PC-3 (cell line): ENCODE measurements around the gene RPS19BP1. TPM values are rescaled to one million over a fixed set of nuclear protein-coding genes. Genes with fewer than 3 reads are reported as not detected.

Experiments
- ATAC-seq: fragments of 200-7000 bp; cut with Tn5 transposase; 2 replicates; pipeline ENCODE4 v1.9.1; 2020; ENCODE audit warnings: mild to moderate bottlenecking, moderate library complexity
- BruUV-seq: library from RNA; stranded (reverse); fragments of 400-500 nt; replicated peaks from 2 replicates; lab custom pipeline; 2021; lab: Mats Ljungman, UMichigan
- CTCF ChIA-PET: fragments of 300-600 bp; sonication (Branson Sonifier 250); formaldehyde crosslinking; loops from one replicate; lab custom pipeline; 2022; ENCODE audit warnings: antibody characterized with exemption; lab: Charles Lee
- POLR2A ChIA-PET: fragments of 300-600 bp; sonication (Branson Sonifier 250); formaldehyde crosslinking; loops from one replicate; lab custom pipeline; 2022; ENCODE audit warnings: antibody characterized with exemption; ENCODE audit not compliant: unreplicated experiment; lab: Charles Lee
- DNase-seq: peaks from one replicate; pipeline ENCODE4 v3.0.0-alpha.2; 2015
- H2AFZ ChIP-seq: fragments of 300-600 bp; sonication (generic); 2 replicates; pipeline ENCODE4 v1.6.0; 2016; ENCODE audit warnings: antibody characterized with exemption, low read length
- H3F3A ChIP-seq: fragments of 300-600 bp; sonication (generic); one replicate; pipeline ENCODE4 v1.6.0; 2017; ENCODE audit warnings: antibody characterized with exemption, low read length, control low read depth, mild to moderate bottlenecking; ENCODE audit not compliant: unreplicated experiment
- H3K27ac ChIP-seq: fragments of 300-600 bp; sonication (generic); 2 replicates; pipeline ENCODE4 v1.5.1; 2016; ENCODE audit warnings: mild to moderate bottlenecking, low read length
- H3K27me3 ChIP-seq: fragments of 300-600 bp; sonication (generic); 2 replicates; pipeline ENCODE4 v1.6.1; 2016; ENCODE audit warnings: low read length, mixed read lengths
- H3K36me3 ChIP-seq: fragments of 300-600 bp; sonication (generic); 2 replicates; pipeline ENCODE4 v1.6.1; 2016; ENCODE audit warnings: low read depth, mixed run types, low read length, mixed read lengths
- H3K4me1 ChIP-seq: fragments of 300-600 bp; sonication (generic); 2 replicates; pipeline ENCODE4 v1.5.1; 2016; ENCODE audit warnings: low read length; ENCODE audit not compliant: insufficient read depth
- H3K4me2 ChIP-seq: fragments of 300-600 bp; sonication (generic); 2 replicates; pipeline ENCODE4 v1.6.0; 2016; ENCODE audit warnings: low read length
- H3K4me3 ChIP-seq: fragments of 300-600 bp; sonication (generic); 2 replicates; pipeline ENCODE4 v1.5.1; 2016; ENCODE audit warnings: mild to moderate bottlenecking, low read length, mixed read lengths
- H3K79me2 ChIP-seq: fragments of 300-600 bp; sonication (generic); 2 replicates; pipeline ENCODE4 v1.6.1; 2017; ENCODE audit warnings: low read length, mixed read lengths
- H3K9ac ChIP-seq: fragments of 300-600 bp; sonication (generic); 2 replicates; pipeline ENCODE4 v1.6.0; 2016; ENCODE audit warnings: mild to moderate bottlenecking, low read length
- H3K9me2 ChIP-seq: fragments of 300-600 bp; sonication (generic); replicated peaks from 2 replicates; pipeline ENCODE4 v1.6.1; 2016; ENCODE audit warnings: mixed run types, low read length, mixed read lengths
- H3K9me3 ChIP-seq: fragments of 300-600 bp; sonication (generic); 2 replicates; pipeline ENCODE4 v1.6.1; 2016; ENCODE audit warnings: low read length, mixed read lengths
- H4K20me1 ChIP-seq: fragments of 300-600 bp; sonication (generic); 2 replicates; pipeline ENCODE4 v1.6.1; 2016; ENCODE audit warnings: low read length, mixed read lengths
- EZH2 ChIP-seq: fragments of 300-600 bp; sonication (generic); IDR thresholded peaks from one replicate; pipeline ENCODE4 v1.6.1; 2017; ENCODE audit warnings: antibody characterized with exemption, mild to moderate bottlenecking, low read length; ENCODE audit not compliant: unreplicated experiment
- EZH2phosphoT487 ChIP-seq: fragments of 300-600 bp; sonication (generic); IDR thresholded peaks from 2 replicates; pipeline ENCODE4 v1.6.1; 2018; ENCODE audit warnings: mild to moderate bottlenecking, antibody characterized with exemption, low read length, borderline replicate concordance
- intact Hi-C: fragments of 100-400 bp; cut with micrococcal nuclease; formaldehyde crosslinking; loops from 2 replicates; pipeline ENCODE4 v1.9.0; 2023
- total RNA-seq: library from RNA; depleted of rRNA; stranded (reverse); fragments of >200 nt; gene quantifications from 2 replicates; pipeline ENCODE4 v1.2.3, GENCODE V29; 2014
- TF ChIP-seq, protein P1 (sequence below): fragments of 300-600 bp; sonication (generic); conservative IDR thresholded peaks from 2 replicates; pipeline ENCODE4 v1.5.1; 2017; ENCODE audit warnings: antibody characterized with exemption, low read depth, mild to moderate bottlenecking, low read length

RPS19BP1 gene
- total RNA-seq, 1 experiment from 2014 or later, result 253 TPM

DNA sequence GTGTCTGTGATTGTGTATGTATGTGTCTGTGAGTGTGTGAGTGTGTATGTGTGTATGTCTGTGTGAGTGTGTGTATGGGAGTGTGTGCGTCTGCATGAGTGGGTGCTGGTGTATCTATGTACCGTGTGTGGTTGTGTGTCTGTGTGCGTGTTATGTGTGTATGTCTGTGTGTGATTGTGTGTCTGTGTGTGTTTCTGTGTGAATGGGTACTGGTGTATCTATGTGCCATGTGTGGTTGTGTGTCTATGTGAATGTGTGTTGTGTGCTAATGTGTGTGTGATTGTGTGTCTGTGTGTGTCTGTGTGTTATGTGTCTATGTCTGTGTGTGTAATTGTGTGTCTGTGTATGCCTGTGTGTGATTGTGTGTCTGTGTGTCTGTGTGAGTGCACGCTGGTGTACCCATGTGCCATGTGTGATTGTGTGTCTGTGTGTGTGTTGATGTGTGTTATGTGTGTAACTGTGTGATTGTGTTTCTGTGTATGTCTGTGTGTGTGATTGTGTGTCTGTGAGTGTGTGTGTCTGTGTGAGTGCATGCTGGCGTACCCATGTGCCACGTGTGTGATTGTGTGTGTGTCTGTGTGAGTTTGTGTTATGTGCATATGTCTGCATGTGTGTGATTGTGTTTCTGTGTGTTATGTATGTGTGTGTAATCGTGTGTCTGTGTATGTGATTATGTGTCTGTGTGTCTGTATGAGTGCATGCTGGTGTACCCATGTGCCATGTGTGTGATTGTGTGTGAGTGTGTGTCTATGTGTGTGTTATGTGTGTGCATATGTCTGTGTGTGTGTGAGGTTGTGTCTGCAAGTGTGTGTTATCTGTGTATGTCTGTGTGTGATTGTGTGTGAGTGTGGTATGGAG lies 31.3 kb upstream of the RPS19BP1 start:
- Histone ChIP-seq H2AFZ (no peak overlapping the region), H3K27ac (no peak overlapping the region), H3K36me3 (no peaks in the 10 kb centered on the region), H3K79me2 (no peaks in the 10 kb centered on the region), H3K4me2 (no peak overlapping the region), H3K9me2 (no peaks in the 10 kb centered on the region), H4K20me1 (no peaks in the 10 kb centered on the region), H3K4me1 (peaks cover 7% of the 10 kb centered on the region; the same call in 1 of the 2 replicates), H3K27me3 (no peaks in the 10 kb centered on the region), H3F3A (no peaks in the 10 kb centered on the region), H3K9ac (no peak overlapping the region), H3K4me3 (no peak overlapping the region), H3K9me3 (no peaks in the 10 kb centered on the region)
- DNase-seq (no peak), ATAC-seq (no peak)
- TF ChIP-seq, protein P1, sequence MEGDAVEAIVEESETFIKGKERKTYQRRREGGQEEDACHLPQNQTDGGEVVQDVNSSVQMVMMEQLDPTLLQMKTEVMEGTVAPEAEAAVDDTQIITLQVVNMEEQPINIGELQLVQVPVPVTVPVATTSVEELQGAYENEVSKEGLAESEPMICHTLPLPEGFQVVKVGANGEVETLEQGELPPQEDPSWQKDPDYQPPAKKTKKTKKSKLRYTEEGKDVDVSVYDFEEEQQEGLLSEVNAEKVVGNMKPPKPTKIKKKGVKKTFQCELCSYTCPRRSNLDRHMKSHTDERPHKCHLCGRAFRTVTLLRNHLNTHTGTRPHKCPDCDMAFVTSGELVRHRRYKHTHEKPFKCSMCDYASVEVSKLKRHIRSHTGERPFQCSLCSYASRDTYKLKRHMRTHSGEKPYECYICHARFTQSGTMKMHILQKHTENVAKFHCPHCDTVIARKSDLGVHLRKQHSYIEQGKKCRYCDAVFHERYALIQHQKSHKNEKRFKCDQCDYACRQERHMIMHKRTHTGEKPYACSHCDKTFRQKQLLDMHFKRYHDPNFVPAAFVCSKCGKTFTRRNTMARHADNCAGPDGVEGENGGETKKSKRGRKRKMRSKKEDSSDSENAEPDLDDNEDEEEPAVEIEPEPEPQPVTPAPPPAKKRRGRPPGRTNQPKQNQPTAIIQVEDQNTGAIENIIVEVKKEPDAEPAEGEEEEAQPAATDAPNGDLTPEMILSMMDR, result no peak
- no peak for TF ChIP-seq EZH2
- no peak for TF ChIP-seq EZH2phosphoT487
- intact Hi-C loops, result no loop called here
- ChIA-PET POLR2A (no interaction called here), CTCF (no interaction called here)
- BruUV-seq, result no TSS peak

DNA sequence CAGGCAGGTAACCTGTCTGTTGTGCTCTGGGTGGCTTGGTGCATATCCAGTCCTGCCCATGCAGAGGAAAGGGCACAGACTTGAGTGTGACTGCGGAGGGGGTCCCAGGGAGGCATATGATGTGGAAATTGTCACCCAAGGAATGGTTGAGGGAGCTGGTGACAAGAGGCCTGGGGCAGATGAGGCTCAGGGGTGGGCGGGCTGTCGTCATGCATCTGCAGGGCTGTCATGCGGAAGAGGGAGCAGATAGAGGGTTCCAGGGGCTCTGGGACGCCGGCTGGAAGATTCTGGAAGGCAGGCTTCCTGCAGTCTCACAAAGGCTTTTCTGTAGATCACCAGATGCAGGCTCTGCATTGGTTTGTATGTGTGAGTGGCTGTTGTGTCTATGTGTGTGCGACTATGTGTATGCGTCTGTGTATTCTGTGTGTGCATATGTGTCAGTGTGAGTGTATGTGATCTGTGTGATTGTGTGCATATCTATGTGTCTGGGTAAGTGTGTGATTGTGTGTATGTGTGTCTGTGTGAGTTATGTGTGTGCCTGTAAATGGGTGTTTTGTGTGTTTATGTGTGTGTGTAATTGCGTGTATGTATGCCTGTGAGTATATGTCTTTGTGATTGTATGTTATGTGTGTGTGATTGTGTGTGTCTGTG lies 30.4 kb upstream of the RPS19BP1 start:
- H3K36me3 ChIP-seq, result no peaks in the 10 kb centered on the region
- POLR2A ChIA-PET, result no interaction called here
- H3K9ac ChIP-seq, result no peak overlapping the region
- no peaks in the 10 kb centered on the region for H3K9me2 ChIP-seq
- no peaks in the 10 kb centered on the region for H4K20me1 ChIP-seq
- TF ChIP-seq, protein P1, result no peak
- TF ChIP-seq EZH2 (no peak), EZH2phosphoT487 (no peak)
- DNase-seq (no peak), ATAC-seq (no peak)
- no peaks in the 10 kb centered on the region for H3F3A ChIP-seq
- H3K4me1 ChIP-seq, result peaks cover 7% of the 10 kb centered on the region; the same call in 1 of the 2 replicates
- H3K27me3 ChIP-seq, result no peaks in the 10 kb centered on the region; the same call in 1 of the 2 replicates
- H3K79me2 ChIP-seq, result no peaks in the 10 kb centered on the region
- H3K9me3 ChIP-seq, result no peaks in the 10 kb centered on the region
- no peak overlapping the region for H2AFZ ChIP-seq
- H3K4me2 ChIP-seq, result no peak overlapping the region
- H3K4me3 ChIP-seq, result no peak overlapping the region
- CTCF ChIA-PET, result no interaction called here
- H3K27ac ChIP-seq, result no peak overlapping the region
- intact Hi-C loops, result no loop called here
- no TSS peak for BruUV-seq
